Duodenal mucosa (tissue), 2 donors: ENCODE results near the gene DYNC2I2.

Experiments used
- H3K27ac ChIP-seq: one replicate; pipeline ENCODE4 v1.7.0; 2013; ENCODE audit warnings: low read depth, low read length
- H3K27me3 ChIP-seq, 2 donors: one replicate each; pipeline ENCODE4 v1.7.0; 2013; ENCODE audit warnings: low read length in 2 of 2, control low read depth in 1 of 2; ENCODE audit not compliant: insufficient read depth in 2 of 2, control insufficient read depth in 1 of 2
- H3K36me3 ChIP-seq, 2 donors: one replicate each; pipeline ENCODE4 v1.7.0; 2013; ENCODE audit warnings: low read length in 2 of 2, control low read depth in 1 of 2; ENCODE audit not compliant: insufficient read depth in 2 of 2, control insufficient read depth in 1 of 2
- H3K4me1 ChIP-seq, 2 donors: one replicate each; pipeline ENCODE4 v1.7.0; 2013; ENCODE audit warnings: low read length in 2 of 2, control low read depth in 1 of 2; ENCODE audit not compliant: insufficient read depth in 2 of 2, control insufficient read depth in 1 of 2
- H3K4me3 ChIP-seq, 2 donors: one replicate each; pipeline ENCODE4 v1.7.0; 2013; ENCODE audit warnings: low read length in 2 of 2, low read depth in 1 of 2
- H3K9ac ChIP-seq, 2 donors: one replicate each; pipeline ENCODE4 v1.7.0; 2013; ENCODE audit warnings: low read length in 2 of 2, low read depth in 1 of 2
- H3K9me3 ChIP-seq, 2 donors: one replicate each; pipeline ENCODE4 v1.7.0; 2013; ENCODE audit warnings: low read length in 2 of 2, control low read depth in 1 of 2; ENCODE audit not compliant: control insufficient read depth in 1 of 2

Gene DYNC2I2

DNA sequence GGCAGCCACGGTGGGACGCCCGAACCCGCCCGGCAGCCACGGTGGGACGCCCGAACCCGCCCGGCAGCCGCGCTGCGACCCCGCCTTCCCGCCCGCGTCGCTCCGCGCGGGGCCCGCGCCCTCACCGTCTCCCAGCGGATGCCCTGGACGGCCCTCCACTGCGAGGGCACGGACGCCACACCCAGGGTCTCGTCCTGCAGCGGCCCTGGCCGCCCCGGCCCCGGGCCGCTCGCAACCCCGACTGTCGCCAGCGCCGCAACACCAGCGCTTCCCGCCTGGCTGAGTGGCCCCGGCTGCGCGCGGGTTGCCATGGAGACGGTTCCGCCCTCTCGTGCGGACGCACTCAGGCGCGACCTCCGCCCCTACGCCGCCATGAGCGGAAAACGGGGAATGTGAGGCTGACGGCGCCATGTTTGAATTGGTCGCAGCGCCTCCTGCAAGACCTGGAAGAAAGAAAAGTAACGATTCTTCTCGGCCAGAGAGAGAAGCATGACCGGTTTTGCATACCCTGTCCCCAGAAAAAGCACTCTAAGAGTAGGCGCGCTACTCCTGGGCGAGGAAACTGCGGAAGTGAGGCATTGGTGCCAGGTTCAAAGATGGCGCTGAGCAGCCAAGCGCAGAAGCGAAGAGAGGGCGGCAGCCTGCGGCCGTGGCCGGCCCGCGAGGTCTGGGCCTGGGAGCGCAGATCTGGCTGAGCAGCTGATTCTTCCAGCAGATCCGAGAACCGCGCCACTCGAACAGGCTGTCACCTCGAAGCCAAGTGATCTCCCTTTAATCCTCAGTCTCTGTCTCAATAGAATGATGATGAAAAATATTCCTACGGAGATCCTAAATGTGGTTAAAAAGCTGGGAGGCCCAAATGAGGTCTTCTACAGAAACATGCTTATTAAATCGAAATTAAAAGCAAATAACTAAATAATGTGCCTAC lies at the start of gene DYNC2I2:
Gene DYNC2I2 (minus strand): TSS at position 432 of the 928 bp plus-strand sequence. CDS start 121 bp downstream, at position 311.
- no peaks in the 10 kb centered on the region for H3K27me3 ChIP-seq

DNA sequence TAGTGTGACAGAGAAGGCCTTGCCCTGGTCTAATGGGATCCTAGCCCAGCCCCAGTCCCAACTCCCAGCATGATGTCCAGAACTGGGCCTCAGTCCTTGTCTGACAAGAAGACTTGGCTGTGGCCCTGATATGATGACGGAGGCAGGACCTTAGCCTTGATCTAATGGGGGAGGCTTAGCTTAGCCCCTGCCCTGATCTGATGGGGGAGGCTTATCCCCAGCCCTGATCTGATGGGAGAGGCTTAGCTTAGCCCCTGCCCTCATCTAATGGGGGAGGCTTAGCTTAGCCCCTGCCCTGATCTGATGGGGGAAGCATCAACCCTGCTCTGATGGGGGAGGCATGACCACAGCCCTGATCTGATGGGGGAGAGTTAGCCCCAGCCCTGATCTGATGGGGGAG lies 49.4 kb upstream of the DYNC2I2 start:
- Histone ChIP-seq H3K4me3 (no peak overlapping the region), H3K4me1 (peaks cover 5% of the 10 kb centered on the region in 2 donors), H3K9me3 (no peaks in the 10 kb centered on the region)

More for the DNA sequence above, at the start of gene DYNC2I2:
- H3K9ac ChIP-seq = peak within 1 kb of the TSS; percentile 95 to 96
- H3K27ac ChIP-seq = peak within 1 kb of the TSS; percentile 99
- no peaks in the 10 kb centered on the region for H3K9me3 ChIP-seq
- no peaks in the 10 kb centered on the region for H3K4me1 ChIP-seq
- H3K36me3 ChIP-seq = no peaks in the 10 kb centered on the region
- H3K4me3 ChIP-seq = peak within 1 kb of the TSS; percentile 84 to 85

DNA sequence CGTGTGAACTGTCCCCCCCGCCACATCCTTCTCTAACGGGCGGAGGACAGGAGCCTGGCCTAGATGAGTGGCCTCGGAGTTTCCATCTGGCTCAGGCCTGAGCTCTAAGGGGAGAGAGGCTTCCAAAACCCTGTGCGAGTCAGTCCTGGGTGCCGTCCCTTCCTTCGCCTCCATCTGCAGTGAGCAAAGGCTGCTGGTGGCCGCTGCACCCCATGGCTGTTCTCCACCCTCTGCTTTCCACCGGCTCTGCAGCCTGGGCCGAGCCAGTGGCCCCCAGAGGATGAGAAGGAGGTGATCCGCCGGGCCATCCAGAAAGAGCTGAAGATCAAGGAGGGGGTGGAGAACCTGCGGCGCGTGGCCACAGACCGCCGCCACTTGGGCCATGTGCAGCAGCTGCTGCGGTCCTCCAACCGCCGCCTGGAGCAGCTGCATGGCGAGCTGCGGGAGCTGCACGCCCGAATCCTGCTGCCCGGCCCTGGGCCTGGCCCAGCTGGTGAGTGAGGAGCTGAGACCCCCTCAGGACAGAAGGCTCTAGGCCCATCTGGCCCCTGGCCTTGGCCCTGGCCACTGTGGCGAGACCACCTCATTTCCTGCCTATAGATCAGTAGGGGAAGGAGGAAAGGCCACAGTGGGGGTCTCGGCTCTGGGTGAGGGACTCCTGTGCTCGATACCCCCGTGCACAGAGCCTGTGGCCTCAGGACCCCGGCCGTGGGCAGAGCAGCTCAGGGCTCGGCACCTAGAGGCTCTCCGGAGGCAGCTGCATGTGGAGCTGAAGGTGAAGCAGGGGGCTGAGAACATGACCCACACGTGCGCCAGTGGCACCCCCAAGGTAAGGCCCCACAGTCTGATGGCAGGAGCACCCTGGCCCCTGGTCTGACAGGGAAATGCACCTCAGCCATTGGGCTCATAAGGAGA lies 48.7 kb upstream of the DYNC2I2 start:
- Histone ChIP-seq H3K27ac (no peak overlapping the region), H3K9ac (no peak overlapping the region)

More for the DNA sequence above, 49.4 kb upstream of the DYNC2I2 start:
- Histone ChIP-seq H3K36me3 (peaks cover 0 to 5% of the 10 kb centered on the region in 2 donors), H3K9ac (no peak overlapping the region), H3K27ac (no peak overlapping the region), H3K27me3 (no peaks in the 10 kb centered on the region)

DNA sequence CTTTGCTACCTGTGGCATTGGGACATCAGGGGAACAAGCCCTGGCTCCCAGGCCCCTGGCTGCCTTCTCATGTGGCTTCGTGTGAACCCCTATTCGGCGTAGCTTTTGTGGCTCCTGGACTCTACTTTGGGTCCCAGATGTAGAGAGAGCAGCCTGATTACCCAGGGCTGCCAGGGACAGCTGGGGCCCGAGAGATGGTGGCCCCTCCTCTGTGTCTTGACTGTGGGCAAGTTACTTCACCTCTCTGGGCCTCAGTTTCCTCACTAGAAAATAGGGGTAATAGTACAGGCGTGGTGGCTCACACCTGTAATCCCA lies 47.7 kb upstream of the DYNC2I2 start:
- Histone ChIP-seq H3K36me3 (peaks cover 0 to 5% of the 10 kb centered on the region in 2 donors), H3K27ac (no peak overlapping the region), H3K4me3 (peak overlapping the region in 1 of 2 donors; percentile 79), H3K9ac (no peak overlapping the region), H3K27me3 (no peaks in the 10 kb centered on the region), H3K4me1 (peaks cover 5% of the 10 kb centered on the region in 2 donors), H3K9me3 (no peaks in the 10 kb centered on the region)

More for the DNA sequence above, 48.7 kb upstream of the DYNC2I2 start:
- no peak overlapping the region for H3K4me3 ChIP-seq
- no peaks in the 10 kb centered on the region for H3K27me3 ChIP-seq
- peaks cover 5% of the 10 kb centered on the region in 2 donors for H3K4me1 ChIP-seq
- no peaks in the 10 kb centered on the region for H3K9me3 ChIP-seq
- peaks cover 0 to 5% of the 10 kb centered on the region in 2 donors for H3K36me3 ChIP-seq

DNA sequence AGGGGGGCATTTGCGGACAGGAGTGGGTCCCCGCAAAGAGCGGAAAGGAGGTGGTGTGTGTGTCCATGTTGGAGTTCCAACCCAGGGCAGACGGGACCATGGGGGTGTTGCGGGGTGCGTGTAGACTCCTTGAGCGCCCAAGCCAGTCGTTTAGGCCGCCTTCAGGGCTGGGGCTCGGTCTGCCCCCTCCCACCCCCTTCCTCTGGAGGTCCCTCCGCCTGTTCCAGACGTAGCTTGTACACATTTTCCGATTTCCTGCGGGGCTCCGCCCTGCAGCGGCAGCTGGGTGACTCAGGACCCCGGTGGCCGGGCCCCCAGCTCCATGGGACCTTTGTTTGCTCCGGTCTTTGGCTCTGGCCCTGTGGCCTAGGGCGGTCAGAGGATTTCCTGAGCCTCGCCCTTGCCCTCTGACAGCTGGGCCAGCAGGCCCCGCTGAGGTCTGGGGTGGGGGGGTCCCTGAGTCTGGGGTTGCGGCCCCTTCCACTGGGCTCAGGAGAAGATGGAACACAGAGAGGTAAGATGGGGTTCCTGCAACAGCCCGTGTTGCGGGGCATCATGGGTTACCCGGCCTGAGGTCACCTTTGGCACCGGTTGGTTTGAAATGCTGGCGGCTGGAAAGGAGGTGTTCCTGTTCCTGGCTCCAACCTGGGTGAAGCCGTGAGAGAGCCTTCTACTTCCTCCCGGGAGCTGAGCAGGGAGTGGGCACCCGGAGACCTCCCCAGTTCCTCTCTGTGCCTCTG lies 47.1 kb upstream of the DYNC2I2 start:
- Histone ChIP-seq H3K27ac (peak overlapping the region; percentile 51), H3K9me3 (no peaks in the 10 kb centered on the region), H3K4me3 (peak overlapping the region; percentile 75 to 79), H3K9ac (peak overlapping the region in 1 of 2 donors; percentile 54), H3K4me1 (peaks cover 5% of the 10 kb centered on the region in 2 donors), H3K27me3 (no peaks in the 10 kb centered on the region), H3K36me3 (peaks cover 0 to 5% of the 10 kb centered on the region in 2 donors)

DNA sequence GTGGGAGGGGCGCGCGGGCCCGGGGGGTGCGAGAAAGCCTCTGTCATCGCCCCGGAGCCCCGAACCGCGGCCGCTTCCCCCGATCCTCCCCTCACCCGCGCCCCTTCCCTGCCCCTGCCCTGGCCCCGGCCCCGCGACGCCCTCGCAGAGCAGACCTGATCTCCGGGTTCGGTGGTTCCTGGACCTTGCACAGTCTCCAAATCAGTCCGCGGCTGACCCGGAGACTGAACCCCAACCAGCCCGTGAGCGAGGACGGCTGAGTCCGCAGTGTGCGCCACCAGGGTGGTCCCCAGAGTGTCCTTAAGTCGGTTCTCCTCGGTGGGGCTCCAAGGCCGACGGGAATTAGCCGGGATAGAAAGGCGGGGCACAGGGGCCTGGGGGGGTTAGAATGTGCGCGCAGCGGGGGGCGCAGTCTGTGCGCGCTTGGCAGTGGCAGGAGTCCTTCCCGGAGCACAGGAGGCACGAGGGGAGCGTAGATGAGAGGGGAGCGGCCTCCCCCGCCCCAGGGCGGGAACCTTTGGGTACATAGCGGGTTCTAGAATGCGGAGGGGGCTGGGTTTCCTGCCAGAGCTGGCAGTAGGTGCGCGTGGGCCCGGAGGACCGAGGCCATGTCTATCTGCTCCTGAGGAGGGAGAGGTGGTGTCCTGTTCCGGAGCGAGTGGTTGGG lies 46.4 kb upstream of the DYNC2I2 start:
- Histone ChIP-seq H3K4me1 (peaks cover 5% of the 10 kb centered on the region in 2 donors), H3K27me3 (no peaks in the 10 kb centered on the region), H3K9ac (peak overlapping the region; percentile 54 to 63), H3K27ac (peak overlapping the region; percentile 56), H3K4me3 (peak overlapping the region; percentile 75 to 79), H3K36me3 (peaks cover 0 to 5% of the 10 kb centered on the region in 2 donors), H3K9me3 (no peaks in the 10 kb centered on the region)

DNA sequence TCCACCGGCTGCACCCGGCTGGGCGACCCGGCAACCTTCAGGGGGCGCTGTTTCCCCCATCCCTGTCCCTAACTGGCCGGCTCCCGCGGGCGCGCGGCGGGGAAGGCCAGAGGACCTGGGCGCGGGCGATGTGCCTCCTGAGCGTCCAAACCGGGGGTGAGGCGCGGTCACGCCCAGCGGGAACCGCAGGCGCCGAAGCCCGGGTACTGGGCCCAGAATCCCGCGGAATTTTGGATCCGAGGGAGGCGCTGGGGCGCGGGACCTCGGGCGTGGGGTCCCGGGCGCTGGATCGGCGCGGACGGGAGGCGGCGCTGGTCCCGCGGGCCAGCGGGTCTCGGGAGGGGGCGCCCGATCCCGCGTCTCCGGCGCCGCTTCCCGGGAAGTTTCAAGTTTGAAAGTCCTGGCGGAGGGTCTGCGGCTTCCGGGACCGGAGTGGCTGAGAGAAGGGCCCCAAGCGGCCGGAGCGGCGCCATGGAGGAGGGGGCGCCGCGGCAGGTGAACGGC lies 45.9 kb upstream of the DYNC2I2 start, which contains the start of gene PKN3:
Gene PKN3 (plus strand): TSS at position 59 of the 504 bp plus-strand sequence. CDS start 413 bp downstream, at position 472.
- Histone ChIP-seq H3K27me3 (no peaks in the 10 kb centered on the region), H3K4me3 (peak within 1 kb of the TSS; percentile 75 to 79), H3K9ac (peak within 1 kb of the TSS; percentile 54 to 63), H3K4me1 (peaks cover 5% of the 10 kb centered on the region in 2 donors), H3K9me3 (no peaks in the 10 kb centered on the region), H3K36me3 (peaks cover under 1 to 4% of the 10 kb centered on the region in 2 donors), H3K27ac (peak within 1 kb of the TSS; percentile 56)

DNA sequence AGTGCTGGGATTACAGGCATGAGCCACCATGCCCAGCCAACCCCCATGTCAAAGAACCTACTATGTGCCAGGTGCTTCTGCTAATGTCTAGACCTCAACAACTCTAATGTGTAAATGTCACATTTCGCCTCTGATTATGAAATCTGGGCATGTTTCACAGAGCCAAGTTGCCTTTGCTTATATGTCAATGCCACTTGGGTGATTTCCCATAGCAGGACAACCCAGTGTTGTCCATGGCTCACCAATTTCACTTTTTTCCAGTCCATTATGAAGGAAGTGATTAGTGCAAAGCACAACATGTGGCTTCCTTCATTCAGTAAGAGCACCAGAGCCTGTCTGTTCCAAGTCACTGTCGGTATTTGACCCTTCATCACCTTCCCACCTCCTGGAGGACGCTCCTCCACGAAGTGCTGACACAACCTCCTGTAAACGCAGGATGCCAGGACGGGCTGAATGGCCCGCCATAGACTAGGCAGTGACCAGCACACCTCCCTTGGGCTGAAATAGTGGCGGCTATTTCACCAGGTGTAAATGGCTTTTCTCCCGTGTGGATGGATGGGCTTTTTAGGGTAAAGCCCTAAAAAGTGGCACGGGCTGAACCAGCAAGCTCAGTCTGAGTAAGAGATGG lies 44.7 kb upstream of the DYNC2I2 start:
- H3K27me3 ChIP-seq = no peaks in the 10 kb centered on the region
- H3K4me3 ChIP-seq = no peak overlapping the region
- no peak overlapping the region for H3K9ac ChIP-seq
- no peaks in the 10 kb centered on the region for H3K9me3 ChIP-seq
- no peak overlapping the region for H3K27ac ChIP-seq
- H3K36me3 ChIP-seq = peaks cover 0 to 12% of the 10 kb centered on the region in 2 donors
- peaks cover 5% of the 10 kb centered on the region in 2 donors for H3K4me1 ChIP-seq
